NCI-H510A (cell line): Measurements from ENCODE around the gene NSD2.
A peak's percentile ranks its signal among the peaks of the same experiment; 100 is the strongest.
"Not testable (repeated sequence)": the region's sequence is repeated elsewhere in the genome, so short reads cannot be mapped to it uniquely, and the experiment has no call there.

Experiments used
- DNase-seq: peaks from one replicate; lab custom pipeline; 2025; lab: John Stamatoyannopoulos, UW

NSD2 gene

DNA sequence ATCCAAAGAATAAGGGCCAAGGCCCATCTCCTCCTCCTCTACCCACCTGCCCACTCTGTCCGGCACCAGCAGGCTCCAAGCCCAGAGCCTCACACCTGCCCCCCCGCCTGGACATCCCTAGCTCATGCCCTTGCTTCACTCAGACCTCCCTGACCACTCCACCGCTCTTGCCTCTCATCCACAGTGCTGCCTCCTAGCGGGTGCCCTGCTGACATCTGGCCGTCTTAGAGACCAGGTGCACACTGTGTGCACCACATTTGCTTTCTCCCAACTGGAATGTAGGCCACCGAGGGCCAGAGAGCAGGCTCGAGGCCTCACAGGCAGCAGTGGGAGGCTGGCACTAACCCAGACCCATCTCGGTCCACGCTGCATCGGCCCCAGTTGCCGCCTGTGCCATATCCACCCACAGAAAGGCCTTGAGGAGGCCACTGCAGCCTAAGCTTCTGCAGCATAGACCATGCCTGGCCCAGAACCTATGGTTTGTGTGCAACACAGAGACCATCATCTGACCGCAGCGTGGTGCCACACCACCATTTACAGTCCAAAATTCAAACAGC lies 28.8 kb upstream of the NSD2 start:
- no peak for DNase-seq

DNA sequence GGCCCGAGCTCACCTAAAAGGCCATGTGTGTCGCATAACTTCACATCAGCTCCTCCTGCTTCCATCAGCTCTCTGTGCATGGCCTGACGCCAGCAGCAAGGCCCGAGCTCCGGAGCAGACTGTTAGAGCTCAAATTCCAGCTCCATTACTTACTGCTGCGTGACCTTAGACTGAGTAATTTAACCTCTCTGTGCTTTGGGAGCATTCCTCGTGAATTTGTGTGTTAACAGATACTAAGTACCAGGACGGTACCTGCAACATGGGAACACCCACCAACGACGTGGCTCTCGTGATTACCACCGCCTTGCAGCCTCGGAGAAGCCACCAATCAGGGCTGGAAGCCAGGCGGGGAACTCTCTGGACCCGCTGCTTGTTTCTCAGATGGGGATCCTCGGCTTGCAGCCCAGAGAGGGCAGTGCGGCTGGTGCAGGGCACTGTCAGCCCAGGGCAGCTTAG lies 28.2 kb upstream of the NSD2 start:
- no peak for DNase-seq

GRCh38 chr4:1843852-1844251 lies 27.3 kb upstream of the NSD2 start:
- DNase-seq = no peak

GRCh38 chr4:1844618-1845017 lies 26.6 kb upstream of the NSD2 start:
- not testable (repeated sequence) for DNase-seq

DNA sequence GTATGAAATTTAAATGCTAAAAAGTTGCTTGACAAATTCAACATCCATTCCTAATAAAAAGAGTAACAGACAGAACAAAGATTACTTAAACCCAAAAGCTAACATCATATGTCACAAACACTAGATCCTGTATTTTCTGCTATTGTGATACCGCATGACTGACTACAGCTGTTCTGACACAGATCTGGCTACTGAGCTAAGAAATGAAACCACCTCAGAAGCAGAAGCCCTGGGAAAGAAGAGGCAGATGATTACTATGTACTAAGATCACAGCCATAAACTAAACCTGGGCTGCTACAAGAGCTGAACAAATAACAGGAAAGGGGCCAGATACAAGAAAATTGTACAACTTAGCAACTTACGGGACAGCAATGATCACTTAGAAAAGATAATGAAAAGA lies 24.6 kb upstream of the NSD2 start:
- DNase-seq = no peak

- DNase-seq = no peak
These were observed 20.9 kb upstream of the NSD2 start for GRCh38 chr4:1850276-1850675.

GRCh38 chr4:1851160-1851559 lies 20.0 kb upstream of the NSD2 start:
- DNase-seq = no peak

DNA sequence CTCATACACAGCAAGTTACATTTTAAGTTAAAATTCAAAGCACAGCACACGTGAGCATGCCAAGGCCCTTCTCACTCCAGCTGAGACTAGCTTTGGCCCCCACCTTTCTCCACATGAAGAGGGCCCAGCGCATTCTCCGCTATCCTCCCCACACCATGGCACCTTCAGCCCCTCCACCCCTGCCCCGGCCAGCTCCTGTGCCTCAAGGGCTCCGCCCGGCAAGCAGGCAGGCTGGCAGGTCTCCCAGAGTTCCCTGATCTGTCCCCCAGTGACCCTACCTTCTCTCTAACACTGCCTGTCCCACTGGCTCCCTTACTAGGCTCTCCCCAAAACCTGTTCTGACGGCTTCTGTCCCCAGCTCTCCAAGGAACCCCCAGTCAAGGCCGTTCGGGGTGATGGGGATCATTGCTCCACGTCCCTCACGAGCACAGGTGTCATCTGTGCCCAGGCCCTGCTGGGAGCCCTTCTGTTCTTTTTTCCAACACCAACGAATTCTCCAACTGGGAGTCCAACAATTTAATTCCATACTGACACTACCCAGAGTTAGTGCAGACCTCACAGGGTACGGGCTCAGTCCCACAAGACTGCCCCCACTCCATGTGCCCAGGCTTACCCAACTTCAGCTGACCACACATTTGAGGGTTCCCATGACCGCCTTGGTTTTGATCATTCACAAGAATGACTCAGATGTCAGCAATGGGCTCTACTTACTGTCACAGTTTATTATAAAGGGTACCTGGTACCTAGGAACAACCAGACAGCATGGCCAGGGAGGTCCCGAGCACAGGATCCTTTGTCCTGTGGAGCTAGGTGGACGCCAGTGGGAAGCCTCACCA lies 19.4 kb upstream of the NSD2 start:
- DNase-seq = no peak

DNA sequence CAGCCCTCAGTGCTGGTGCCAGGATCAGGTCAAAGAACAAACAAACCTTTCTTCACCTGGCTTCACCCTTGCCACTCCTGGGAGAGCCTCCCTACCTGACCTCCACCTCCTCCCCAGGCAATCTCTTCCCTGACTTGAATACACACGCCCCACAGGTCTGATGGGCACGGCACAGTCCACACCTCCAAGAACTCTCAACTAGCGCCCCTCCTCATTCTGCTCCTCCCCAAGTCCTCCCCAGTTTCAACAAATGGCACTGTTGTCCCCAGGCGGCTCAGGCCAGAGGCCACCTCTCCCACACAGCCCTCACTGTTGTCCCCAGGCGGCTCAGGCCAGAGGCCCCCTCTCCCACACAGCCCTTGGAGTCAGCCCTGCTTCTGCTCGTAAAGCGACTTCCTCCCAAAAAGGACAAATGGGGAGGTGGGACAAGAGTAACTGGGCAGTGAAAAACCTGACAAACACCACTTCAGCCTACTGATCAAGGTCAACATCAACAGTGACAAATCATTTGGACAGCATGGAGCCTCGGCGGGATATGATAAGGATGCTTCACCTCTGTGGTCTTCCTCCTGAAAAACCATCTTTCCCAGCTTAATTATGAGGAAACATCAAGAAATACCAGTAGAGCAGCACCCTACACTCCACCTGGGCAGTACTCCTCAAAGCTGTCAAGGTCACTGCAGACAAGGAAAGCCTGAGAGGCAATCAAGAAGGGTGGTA lies 18.1 kb upstream of the NSD2 start:
- DNase-seq = no peak

DNA sequence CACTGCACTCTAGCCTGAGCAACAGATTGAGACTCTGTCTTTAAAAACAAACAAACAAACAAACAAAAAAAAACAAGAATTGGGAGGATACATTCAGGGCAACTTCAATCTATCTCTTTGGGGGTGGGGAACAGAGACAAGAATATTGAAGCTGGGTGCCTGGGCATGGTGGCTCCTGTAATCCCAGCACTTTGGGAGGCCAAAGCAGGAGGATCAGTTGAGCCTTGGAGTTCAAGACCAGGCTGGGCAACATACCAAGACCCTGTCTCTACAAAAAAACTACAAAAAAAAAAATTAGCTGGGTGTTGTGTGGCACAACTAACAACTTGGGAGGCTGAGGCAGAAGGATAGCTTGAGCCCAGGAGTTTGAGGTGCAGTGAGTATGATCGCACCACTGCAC lies 16.4 kb upstream of the NSD2 start:
- DNase-seq = no peak

GRCh38 chr4:1855333-1856070 lies 15.7 kb upstream of the NSD2 start:
- DNase-seq = no peak

GRCh38 chr4:1856071-1856942 lies 14.9 kb upstream of the NSD2 start, which contains the start of gene LETM1:
Gene LETM1, minus strand, starts transcription at chr4:1856156. Its CDS starts 206 bp downstream, at chr4:1855950.
- peak; percentile 92 for DNase-seq

- no peak for DNase-seq
These were observed 14.1 kb upstream of the NSD2 start for GRCh38 chr4:1856943-1857699.

GRCh38 chr4:1857931-1858330 lies 13.3 kb upstream of the NSD2 start:
- no peak for DNase-seq

DNA sequence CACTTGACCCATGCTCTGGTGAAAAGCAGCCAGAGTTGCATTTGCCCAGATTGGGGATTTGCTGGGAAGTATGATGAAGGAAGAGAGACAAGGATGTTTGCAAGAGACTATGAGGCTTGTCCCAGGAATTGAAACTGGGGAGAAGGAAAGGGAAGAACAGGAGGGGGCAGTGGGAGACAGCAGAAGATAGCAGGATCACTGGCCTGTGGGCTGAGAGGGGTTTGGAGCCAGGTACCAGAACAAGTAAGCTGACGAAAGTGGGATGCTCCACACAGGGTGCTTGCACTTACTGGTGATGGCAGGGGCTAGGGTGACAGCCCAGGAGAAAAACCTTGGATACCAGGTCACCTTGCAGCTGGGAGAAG lies 11.8 kb upstream of the NSD2 start:
- DNase-seq = no peak

DNA sequence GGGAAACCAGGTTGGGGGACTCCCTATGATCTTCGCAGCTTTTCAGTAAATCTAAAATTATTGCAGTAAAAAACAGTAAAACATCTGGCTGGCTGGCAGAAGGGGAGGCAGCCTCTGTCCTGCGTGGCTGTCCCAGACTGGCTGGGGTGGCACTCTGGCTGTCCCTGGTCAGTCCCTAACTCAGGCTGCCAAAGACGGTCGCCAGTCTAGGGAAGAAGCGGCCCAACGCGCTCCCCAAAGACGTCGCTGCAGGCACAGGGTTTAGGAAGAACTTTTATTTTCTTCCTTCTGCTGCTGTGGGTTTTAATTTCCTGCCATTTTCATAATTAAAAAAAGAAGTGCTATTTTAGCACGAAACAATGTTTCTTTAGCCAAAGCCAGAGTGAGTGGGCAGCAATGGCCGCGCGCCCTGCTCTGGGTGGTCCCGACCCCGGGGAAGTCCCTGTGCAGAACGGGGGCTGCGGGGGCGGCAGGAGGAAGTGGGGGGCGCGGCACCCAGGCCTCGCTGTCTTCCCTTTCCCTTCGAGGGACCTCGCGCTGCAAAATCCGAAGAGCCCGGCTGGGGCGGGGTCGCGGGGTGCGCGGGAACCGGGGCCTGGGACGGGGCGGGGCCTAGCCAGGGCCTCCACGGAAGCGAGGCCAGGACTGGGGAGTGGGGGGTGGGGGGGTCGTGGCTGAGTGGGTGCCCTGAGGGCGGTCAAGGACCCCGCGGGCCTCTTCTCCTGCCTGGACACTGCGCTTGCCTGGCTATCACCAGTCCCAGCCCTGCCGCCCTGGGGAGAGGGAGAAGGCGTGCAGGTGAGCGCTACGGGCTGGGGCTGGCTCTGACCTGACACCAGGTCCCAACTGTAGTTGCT lies 8.9 kb upstream of the NSD2 start:
- no peak for DNase-seq

DNA sequence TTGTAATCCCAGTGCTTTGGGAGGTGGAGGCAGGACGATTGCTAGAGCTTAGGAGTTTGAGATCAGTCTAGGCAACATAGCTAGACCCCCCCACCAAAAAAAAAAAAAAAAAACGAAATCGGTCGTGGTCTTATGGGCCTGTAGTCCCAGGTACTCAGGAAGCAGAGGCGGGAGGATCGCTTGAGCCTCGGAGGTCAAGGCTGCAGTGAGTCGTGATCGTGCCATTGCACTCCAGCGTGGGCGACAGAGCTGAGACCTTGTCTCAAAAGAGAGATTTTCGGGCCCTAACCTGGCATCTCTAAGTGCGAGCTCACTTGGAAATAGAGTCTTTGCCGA lies 8.3 kb upstream of the NSD2 start:
- DNase-seq = no peak

DNA sequence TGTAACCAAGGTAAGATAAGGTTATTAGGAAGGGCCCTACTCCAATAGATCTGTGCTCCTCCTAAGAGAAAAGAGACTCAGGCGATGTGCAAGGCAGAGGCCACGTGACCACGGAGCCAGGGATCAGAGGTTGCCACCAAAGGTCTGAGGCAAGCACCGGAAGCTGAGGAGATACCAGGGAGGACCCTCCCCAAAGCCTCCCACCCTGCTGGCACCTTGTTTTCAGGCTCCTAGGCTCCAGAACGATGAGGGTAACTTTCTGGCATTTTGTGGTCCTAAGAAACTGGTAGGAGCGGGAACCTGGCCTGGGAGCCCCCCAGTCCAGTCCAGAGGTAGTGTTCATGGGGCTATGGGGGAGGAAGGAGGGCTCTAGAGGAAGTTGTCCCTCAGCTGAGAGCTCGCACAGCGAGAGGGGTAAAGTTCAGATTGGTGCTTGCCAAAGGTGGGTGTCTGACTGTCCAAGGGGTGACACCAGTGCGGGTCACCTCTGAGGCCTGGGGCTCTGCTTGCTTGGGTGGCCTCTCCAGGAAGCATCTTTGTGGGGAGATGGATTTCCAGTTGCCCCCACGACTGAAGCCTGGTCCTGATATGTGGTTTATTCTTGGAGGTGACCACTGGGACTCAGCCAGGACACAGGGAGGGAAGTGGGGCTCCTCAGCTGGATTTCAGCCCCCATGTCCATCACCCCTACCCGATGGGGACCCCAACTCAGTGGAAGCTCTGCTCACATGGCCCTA lies 7.7 kb upstream of the NSD2 start:
- DNase-seq = no peak
